HCT116 (cell line): ENCODE results near the gene TAF3. TPM values are rescaled to one million over a fixed set of nuclear protein-coding genes. Genes with fewer than 3 reads are reported as not detected.

Source experiments
- ATAC-seq: fragments of 200-7000 bp; cut with Tn5 transposase; 2 replicates; pipeline ENCODE4 v1.9.1; 2020; ENCODE audit warnings: mild to moderate bottlenecking, moderate library complexity
- BruUV-seq: library from RNA; stranded (reverse); fragments of 400-500 nt; replicated peaks from 2 replicates; lab custom pipeline; 2021; lab: Mats Ljungman, UMichigan
- CTCF ChIA-PET: fragments of 300-600 bp; sonication (Branson Sonifier 250); formaldehyde crosslinking; loops from one replicate; lab custom pipeline; 2021; ENCODE audit warnings: antibody characterized with exemption; lab: Charles Lee
- POLR2A ChIA-PET: fragments of 300-600, 350-600 bp; sonication (Branson Sonifier 250); formaldehyde crosslinking; loops from one replicate; lab custom pipeline; 2021; ENCODE audit warnings: antibody characterized with exemption; lab: Charles Lee
- RAD21 ChIA-PET, 2 experiments: fragments of 300-600 bp; sonication (Branson Sonifier 250); formaldehyde crosslinking; loops; one replicate each; lab custom pipeline; 2023; ENCODE audit warnings: low total read pairs in 2 of 2; ENCODE audit not compliant: uncharacterized antibody in 2 of 2, unreplicated experiment in 2 of 2, low non-redundant PET in 1 of 2; lab: Charles Lee
- DNase-seq: peaks from one replicate; pipeline ENCODE4 v3.0.0-alpha.2; 2010; ENCODE audit warnings: low read depth, low spot score
- H2AFZ ChIP-seq: fragments of 200-600 bp; shearing (Covaris generic), sonication (generic); 2 replicates; pipeline ENCODE4 v1.6.1; 2017; ENCODE audit warnings: low read depth, mixed run types, mixed read lengths, antibody characterized with exemption, low read length; ENCODE audit not compliant: poor library complexity, severe bottlenecking
- H3K27ac ChIP-seq: 2 replicates; pipeline ENCODE4 v1.5.1; 2012; ENCODE audit warnings: low read depth, low read length
- H3K27me3 ChIP-seq: fragments of 200-600 bp; sonication (generic); 2 replicates; pipeline ENCODE4 v1.6.1; 2016; ENCODE audit warnings: mixed run types, low read length, mixed read lengths; ENCODE audit not compliant: insufficient read depth
- H3K36me3 ChIP-seq, 2 experiments: fragments of 200-500 bp in 1 of 2; fragments of 200-600 bp in 1 of 2; sonication (Bioruptor generic) in 1 of 2; sonication (generic) in 1 of 2; 2 replicates each; pipeline versions ENCODE4 v1.5.1 to v1.6.1; 2014 to 2016; ENCODE audit warnings: low read length in 2 of 2, inconsistent platforms in 1 of 2, mixed read lengths in 1 of 2, mixed run types in 1 of 2; ENCODE audit not compliant: insufficient read depth in 2 of 2, control insufficient read depth in 1 of 2
- H3K4me1 ChIP-seq, 2 experiments: fragments of 200-600 bp in 1 of 2; sonication (generic) in 1 of 2; 2 replicates each; pipeline versions ENCODE4 v1.5.1 to v1.6.1; 2012 to 2017; ENCODE audit warnings: low read length in 2 of 2, inconsistent platforms in 1 of 2, mild to moderate bottlenecking in 1 of 2, mixed read lengths in 1 of 2, mixed run types in 1 of 2, moderate library complexity in 1 of 2; ENCODE audit not compliant: insufficient read depth in 2 of 2, control insufficient read depth in 1 of 2
- H3K4me2 ChIP-seq: fragments of 200-600 bp; sonication (generic); 2 replicates; pipeline ENCODE4 v1.6.1; 2017; ENCODE audit warnings: mixed run types, low read length, mixed read lengths
- H3K4me3 ChIP-seq, 2 experiments: fragments of 200-600 bp in 1 of 2; sonication (generic) in 1 of 2; replicated peaks in 1 of 2; 2 replicates each; pipeline ENCODE4 v1.5.1; 2011 to 2016; ENCODE audit warnings: low read length in 2 of 2, control low read depth in 1 of 2, low read depth in 1 of 2, mild to moderate bottlenecking in 1 of 2, mixed read lengths in 1 of 2, mixed run types in 1 of 2
- H3K79me2 ChIP-seq: fragments of 200-600 bp; sonication (generic); 2 replicates; pipeline ENCODE4 v1.6.1; 2017; ENCODE audit warnings: mild to moderate bottlenecking, mixed run types, low read length, moderate library complexity, mixed read lengths; ENCODE audit not compliant: insufficient read depth
- H3K9ac ChIP-seq: fragments of 200-600 bp; sonication (generic); 2 replicates; pipeline ENCODE4 v1.6.1; 2016; ENCODE audit warnings: low read length, mixed read lengths
- H3K9me2 ChIP-seq: fragments of 200-600 bp; sonication (generic), shearing (Covaris generic); 2 replicates; pipeline ENCODE4 v1.6.1; 2017; ENCODE audit warnings: mixed run types, mild to moderate bottlenecking, moderate library complexity; ENCODE audit not compliant: insufficient read depth
- H3K9me3 ChIP-seq, 2 experiments: fragments of 200-500 bp in 1 of 2; fragments of 200-600 bp in 1 of 2; sonication (Bioruptor generic) in 1 of 2; sonication (generic) in 1 of 2; 2 replicates each; pipeline ENCODE4 v1.6.1; 2014 to 2017; ENCODE audit warnings: low read length in 2 of 2, mixed read lengths in 2 of 2, inconsistent platforms in 1 of 2, low read depth in 1 of 2, mild to moderate bottlenecking in 1 of 2, mixed run types in 1 of 2, moderate library complexity in 1 of 2; ENCODE audit not compliant: control insufficient read depth in 1 of 2, insufficient read depth in 1 of 2
- H4K20me1 ChIP-seq: fragments of 200-600 bp; sonication (generic), shearing (Covaris generic); 2 replicates; pipeline ENCODE4 v1.6.1; 2017; ENCODE audit warnings: mixed run types, mild to moderate bottlenecking, moderate library complexity; ENCODE audit not compliant: insufficient read depth
- ATF3 ChIP-seq: IDR thresholded peaks from 2 replicates; pipeline ENCODE4 v1.6.1; 2012
- CEBPB ChIP-seq: IDR thresholded peaks from 2 replicates; pipeline ENCODE4 v1.6.1; 2012; ENCODE audit warnings: low read depth
- CTCF ChIP-seq, 3 experiments: fragments of 200-600 bp in 1 of 3; sonication (generic) in 1 of 3; IDR thresholded peaks in 2 of 3; conservative IDR thresholded peaks in 1 of 3; 2 replicates each; pipeline ENCODE4 v1.5.1; 2012 to 2017; ENCODE audit warnings: low read depth in 2 of 3, low read length in 2 of 3, antibody characterized with exemption in 1 of 3, borderline replicate concordance in 1 of 3, control low read depth in 1 of 3, mild to moderate bottlenecking in 1 of 3, mixed read lengths in 1 of 3, mixed run types in 1 of 3, moderate library complexity in 1 of 3; ENCODE audit not compliant: insufficient read depth in 1 of 3
- EGR1 ChIP-seq: IDR thresholded peaks from 2 replicates; pipeline ENCODE4 v1.6.1; 2012; ENCODE audit warnings: low read depth
- EZH2 ChIP-seq: fragments of 200-600 bp; sonication (generic); IDR thresholded peaks from 2 replicates; pipeline ENCODE4 v1.6.1; 2017; ENCODE audit warnings: antibody characterized with exemption, mixed run types
- JUND ChIP-seq: IDR thresholded peaks from 2 replicates; pipeline ENCODE4 v1.6.1; 2012
- POLR2A ChIP-seq: IDR thresholded peaks from 2 replicates; pipeline ENCODE4 v1.7.0; 2011; ENCODE audit warnings: borderline replicate concordance; ENCODE audit not compliant: insufficient read depth, insufficient read length; ENCODE audit errors: extremely low read depth
- POLR2AphosphoS5 ChIP-seq: IDR thresholded peaks from 2 replicates; pipeline ENCODE4 v1.6.1; 2011; ENCODE audit warnings: mild to moderate bottlenecking, low read depth, low read length, moderate library complexity
- RAD21 ChIP-seq: IDR thresholded peaks from 2 replicates; pipeline ENCODE4 v1.6.1; 2012; ENCODE audit warnings: low read depth, mild to moderate bottlenecking
- REST ChIP-seq: IDR thresholded peaks from 2 replicates; pipeline ENCODE4 v1.6.1; 2012; ENCODE audit warnings: low read depth
- SIN3A ChIP-seq: IDR thresholded peaks from 2 replicates; pipeline ENCODE4 v1.6.1; 2012; ENCODE audit warnings: low read depth
- ZBTB33 ChIP-seq: IDR thresholded peaks from 2 replicates; pipeline ENCODE4 v1.6.1; 2011; ENCODE audit warnings: mild to moderate bottlenecking, low read length, moderate library complexity; ENCODE audit not compliant: insufficient replicate concordance; ENCODE audit errors: extremely low read depth
- ZFX ChIP-seq: fragments of 450-650 bp; IDR thresholded peaks from 2 replicates; pipeline ENCODE4 v1.6.1; 2017
- intact Hi-C: fragments of 100-400 bp; cut with micrococcal nuclease; formaldehyde crosslinking; loops from 2 replicates; pipeline ENCODE4 v1.10.0; 2022
- total RNA-seq: library from RNA; stranded (reverse); gene quantifications from one replicate; pipeline ENCODE4 v1.2.1, GENCODE V29; 2021; ENCODE audit not compliant: unreplicated experiment

TAF3 gene
- total RNA-seq, 1 experiment from 2014 or later = 8.0 TPM

GRCh38 chr10:8045726-8046494, 227.6 kb downstream of the TAF3 start:
- no peak for ATAC-seq

More at GRCh38 chr10:8045726-8046494, 227.6 kb downstream of the TAF3 start:
- no peaks in the 10 kb centered on the region for H3K4me1 ChIP-seq
- no peaks in the 10 kb centered on the region for H3K79me2 ChIP-seq
- H3K27ac ChIP-seq = no peak overlapping the region
- H3K27me3 ChIP-seq = peaks cover 44% of the 10 kb centered on the region
- H3K4me2 ChIP-seq = no peak overlapping the region
- CTCF ChIA-PET = no interaction called here
- POLR2A ChIA-PET = no interaction called here
- H3K9ac ChIP-seq = no peak overlapping the region
- RAD21 ChIA-PET = no interaction called here
- no peaks in the 10 kb centered on the region for H3K36me3 ChIP-seq
- H3K4me3 ChIP-seq = no peak overlapping the region
- no peak for DNase-seq
- no peak overlapping the region for H2AFZ ChIP-seq
- intact Hi-C loops = no loop called here
- H4K20me1 ChIP-seq = no peaks in the 10 kb centered on the region
- no peaks in the 10 kb centered on the region for H3K9me3 ChIP-seq
- TF ChIP-seq JUND (no peak), RAD21 (no peak), ATF3 (no peak), CTCF (IDR thresholded peaks at IDR 0.05 in 2 of 3, conservative IDR thresholded peaks at IDR 0.05 in 1 of 3; ENCODE audit: borderline replicate concordance in 1 of 3, insufficient read depth in 1 of 3, low read depth in 2 of 3, low read length in 2 of 3) (no peak), SIN3A (no peak), ZFX (no peak), POLR2AphosphoS5 (no peak), EGR1 (no peak), POLR2A (no peak), CEBPB (no peak), ZBTB33 (no peak), EZH2 (no peak), REST (no peak)
- H3K9me2 ChIP-seq = no peaks in the 10 kb centered on the region
- no TSS peak for BruUV-seq
